Measurements from ENCODE around the gene RBM20.
"Not testable (repeated sequence)": the region's sequence is repeated elsewhere in the genome, so short reads cannot be mapped to it uniquely, and the experiment has no call there.

Gene RBM20

DNA sequence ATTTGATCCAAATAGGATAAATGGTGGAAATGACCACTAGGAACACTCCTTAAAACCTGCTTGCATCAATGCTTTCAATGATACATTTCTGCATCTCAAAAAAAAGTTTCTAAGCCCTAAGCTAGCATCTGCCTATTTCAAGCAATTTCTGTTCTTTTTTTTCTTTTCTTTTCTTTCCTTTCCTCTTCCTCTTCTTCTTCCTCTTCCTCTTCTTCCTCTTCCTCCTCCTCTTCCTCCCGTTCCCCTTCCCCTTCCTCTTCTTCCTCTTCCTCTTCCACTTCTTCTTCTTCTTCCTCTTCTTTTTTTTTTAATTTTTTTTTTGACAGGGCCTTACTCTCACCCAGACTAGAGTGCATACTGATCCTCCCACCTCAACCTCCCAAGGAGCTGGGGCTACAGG, 15.4 kb downstream of the RBM20 start:
- no peak for FAIRE-seq
- no peak for DNase-seq (ENCODE audit: insufficient read length, low spot score)
- TF ChIP-seq, protein P1, sequence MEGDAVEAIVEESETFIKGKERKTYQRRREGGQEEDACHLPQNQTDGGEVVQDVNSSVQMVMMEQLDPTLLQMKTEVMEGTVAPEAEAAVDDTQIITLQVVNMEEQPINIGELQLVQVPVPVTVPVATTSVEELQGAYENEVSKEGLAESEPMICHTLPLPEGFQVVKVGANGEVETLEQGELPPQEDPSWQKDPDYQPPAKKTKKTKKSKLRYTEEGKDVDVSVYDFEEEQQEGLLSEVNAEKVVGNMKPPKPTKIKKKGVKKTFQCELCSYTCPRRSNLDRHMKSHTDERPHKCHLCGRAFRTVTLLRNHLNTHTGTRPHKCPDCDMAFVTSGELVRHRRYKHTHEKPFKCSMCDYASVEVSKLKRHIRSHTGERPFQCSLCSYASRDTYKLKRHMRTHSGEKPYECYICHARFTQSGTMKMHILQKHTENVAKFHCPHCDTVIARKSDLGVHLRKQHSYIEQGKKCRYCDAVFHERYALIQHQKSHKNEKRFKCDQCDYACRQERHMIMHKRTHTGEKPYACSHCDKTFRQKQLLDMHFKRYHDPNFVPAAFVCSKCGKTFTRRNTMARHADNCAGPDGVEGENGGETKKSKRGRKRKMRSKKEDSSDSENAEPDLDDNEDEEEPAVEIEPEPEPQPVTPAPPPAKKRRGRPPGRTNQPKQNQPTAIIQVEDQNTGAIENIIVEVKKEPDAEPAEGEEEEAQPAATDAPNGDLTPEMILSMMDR (IDR thresholded peaks at IDR 0.05; ENCODE audit: insufficient read depth, missing control alignments), result no peak

DNA sequence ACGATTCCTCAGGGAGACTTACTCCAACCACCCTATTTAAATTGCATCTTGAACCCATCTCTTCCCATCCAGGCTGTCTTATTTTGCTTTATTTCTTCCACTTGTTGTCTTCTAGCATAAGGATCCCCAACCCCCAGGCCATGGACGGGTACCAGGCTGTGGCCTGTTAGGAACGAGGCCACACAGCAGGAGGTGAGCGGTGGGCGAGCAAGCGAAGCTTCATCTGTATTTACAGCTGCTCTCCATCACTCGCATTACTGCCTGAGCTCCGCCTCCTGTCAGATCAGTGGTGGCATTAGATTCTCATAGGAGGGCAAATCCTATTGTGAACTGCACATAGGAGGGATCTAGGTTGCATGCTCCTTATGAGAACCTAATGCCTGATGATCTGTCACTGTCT, 16.2 kb downstream of the RBM20 start:
- not testable (repeated sequence) for FAIRE-seq

DNA sequence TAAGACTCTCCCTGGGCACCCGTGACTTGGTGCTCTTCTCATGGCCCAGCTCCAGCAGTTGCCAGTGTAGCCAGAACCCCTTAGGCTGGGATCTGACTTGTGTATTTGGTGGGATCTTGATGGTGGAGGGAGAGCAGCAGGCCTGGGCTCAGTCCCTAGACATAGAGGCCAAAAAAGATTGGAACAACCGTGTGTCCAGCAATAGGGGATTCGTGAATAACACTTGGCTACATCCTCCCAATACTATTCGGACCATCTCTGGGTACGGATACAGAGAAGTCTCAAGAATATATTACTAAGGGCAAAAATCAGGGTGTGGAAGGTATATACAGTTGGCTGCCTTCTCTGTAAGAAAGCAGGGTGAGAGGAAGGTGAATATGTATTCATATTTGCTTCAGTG, 17.2 kb downstream of the RBM20 start:
- TF ChIP-seq, protein P1 (IDR thresholded peaks at IDR 0.05; ENCODE audit: insufficient read depth, missing control alignments), result no peak
- no peak for DNase-seq (ENCODE audit: insufficient read length, low spot score)
- no peak for FAIRE-seq

More for the DNA sequence above, 16.2 kb downstream of the RBM20 start:
- DNase-seq (ENCODE audit: insufficient read length, low spot score), result not testable (repeated sequence)

DNA sequence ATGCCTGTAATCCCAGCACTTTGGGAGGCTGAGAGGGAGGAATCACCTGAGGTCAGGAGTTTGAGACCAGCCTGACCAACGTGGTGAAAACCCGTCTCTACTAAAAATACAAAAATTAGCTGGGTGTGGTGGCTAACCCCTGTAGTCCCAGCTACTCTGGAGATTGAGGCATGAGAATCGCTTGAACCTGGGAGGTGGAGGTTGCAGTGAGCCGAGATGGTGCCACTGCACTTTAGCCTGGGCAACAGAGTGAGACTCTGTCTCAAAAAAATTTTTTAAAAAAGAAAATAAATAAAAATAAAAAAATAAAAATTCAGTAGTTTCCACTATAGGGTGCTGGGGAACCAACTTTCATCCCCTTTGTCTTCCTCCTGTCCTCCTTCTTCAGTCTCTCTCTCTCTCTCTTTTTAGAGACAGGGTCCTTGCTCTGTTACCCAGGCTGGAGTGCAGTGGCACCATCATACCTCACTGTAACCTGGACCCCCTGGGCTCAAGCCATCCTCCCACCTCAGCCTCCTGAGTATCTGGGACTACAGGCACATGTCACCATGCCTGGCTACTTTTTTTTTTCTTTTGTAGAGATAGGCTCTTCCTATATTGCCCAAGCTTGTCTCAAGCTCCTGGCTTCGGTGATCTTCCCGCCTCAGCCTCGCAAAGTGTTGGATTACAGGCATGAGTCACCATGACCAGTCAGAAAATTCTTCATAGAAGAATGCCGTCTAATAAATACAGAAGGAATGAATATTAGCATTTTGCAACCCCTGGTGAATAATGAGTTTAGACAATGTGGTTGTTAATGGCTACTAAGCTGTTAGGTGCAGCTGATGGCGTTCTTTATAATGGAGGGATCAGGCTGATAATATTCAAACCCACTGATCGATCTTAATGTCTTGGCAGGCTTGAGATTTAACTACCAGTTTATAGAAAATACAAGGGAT, 20.6 kb downstream of the RBM20 start:
- DNase-seq (ENCODE audit: insufficient read length, low spot score), result no peak
- TF ChIP-seq, protein P1 (IDR thresholded peaks at IDR 0.05; ENCODE audit: insufficient read depth, missing control alignments), result no peak
- FAIRE-seq, result no peak

DNA sequence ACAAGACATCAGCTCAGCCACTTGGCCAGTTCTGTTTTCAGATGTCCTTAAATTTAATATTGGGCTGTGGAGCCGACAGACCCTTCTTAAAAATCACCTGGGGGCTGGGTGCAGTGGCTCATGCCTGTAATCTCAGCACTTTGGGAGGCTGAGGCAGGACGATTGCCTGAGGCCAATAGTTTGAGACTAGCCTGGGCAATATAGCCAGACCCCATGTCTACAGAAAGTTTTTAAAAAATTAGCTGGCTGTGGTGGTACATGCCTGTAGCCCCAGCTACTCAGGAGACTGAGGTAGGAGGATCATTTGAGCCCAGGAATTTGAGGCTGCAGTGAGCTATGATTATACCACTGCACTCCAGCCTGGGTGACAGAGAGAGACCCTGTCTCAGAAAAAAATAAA, 22.1 kb downstream of the RBM20 start:
- not testable (repeated sequence) for FAIRE-seq; DNase-seq (ENCODE audit: insufficient read length, low spot score)

DNA sequence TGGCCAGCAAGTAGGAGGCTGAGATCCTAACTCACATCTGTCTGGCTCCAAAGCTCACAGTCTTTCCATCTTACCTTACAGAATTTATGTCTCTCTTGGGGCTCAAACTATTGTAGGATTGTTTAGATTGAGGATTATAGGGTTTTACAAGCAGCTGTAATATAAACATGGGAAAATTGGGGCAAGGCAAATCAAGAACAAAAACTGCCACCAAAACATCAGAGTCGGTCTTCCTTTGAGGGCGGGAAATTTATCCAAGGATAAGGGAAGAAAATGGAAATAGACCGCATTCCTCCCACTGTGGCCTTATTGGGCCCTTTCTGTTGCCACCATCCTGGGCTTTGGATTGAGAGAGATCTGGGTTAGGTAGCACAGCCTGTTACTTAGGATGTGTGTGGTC, 22.5 kb downstream of the RBM20 start:
- TF ChIP-seq, protein P1 (IDR thresholded peaks at IDR 0.05; ENCODE audit: insufficient read depth, missing control alignments), result no peak
- DNase-seq (ENCODE audit: insufficient read length, low spot score) (no peak), FAIRE-seq (no peak)

DNA sequence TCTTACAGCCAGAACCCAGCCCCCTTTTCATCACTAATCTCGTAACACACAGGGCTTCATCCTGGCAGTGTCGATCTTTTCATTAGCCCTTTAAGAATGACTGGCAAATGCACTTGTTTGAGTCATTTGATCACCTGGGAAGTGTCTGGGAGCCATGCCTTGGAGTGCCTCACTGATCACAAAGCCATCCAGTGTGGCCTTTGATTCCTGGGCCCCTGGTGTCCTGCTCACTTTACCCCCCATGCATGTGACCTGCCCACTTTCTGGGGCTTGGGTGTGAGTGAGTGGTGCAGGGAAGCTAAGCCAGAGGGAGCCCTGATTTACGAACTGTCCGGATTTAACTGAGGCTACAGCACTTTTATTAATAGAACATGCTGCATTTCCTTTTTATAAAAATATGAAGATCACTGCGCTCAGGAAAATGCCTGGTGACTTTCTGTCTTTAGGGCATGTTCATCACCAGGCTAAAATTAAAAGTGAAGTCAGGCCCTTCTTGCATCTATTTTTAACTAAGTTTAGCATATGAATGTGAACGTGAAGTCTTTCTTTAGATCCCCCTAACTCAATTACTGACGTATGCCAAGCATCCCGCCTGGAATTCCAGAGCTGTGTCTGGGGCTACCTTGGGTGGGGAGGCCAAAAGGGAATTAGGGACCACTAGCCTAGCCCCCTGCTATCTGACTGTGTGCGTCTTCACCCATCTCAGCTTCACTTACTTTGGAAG, 23.6 kb downstream of the RBM20 start:
- no peak for FAIRE-seq
- no peak for DNase-seq (ENCODE audit: insufficient read length, low spot score)
- TF ChIP-seq, protein P1 (IDR thresholded peaks at IDR 0.05; ENCODE audit: insufficient read depth, missing control alignments), result no peak

DNA sequence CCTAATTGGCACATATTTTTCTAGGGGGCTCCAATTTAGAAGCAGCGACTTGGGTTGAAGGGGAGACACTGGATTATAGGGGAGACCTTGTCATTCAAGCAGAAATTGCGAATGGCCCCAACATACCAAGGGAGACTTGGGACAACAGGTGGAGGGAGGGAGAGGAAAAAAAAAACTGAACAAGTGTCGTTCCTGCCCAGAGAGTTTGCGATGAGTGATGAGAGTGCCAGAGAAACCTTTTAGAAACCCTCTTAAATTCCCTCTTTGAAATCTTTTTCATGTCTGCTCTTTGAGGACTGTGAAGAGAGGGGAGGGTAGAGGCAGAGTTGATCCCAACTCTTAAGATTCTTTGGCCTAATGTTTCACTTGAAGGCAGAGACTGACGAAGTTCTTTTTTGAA, 24.3 kb downstream of the RBM20 start:
- FAIRE-seq (no peak), DNase-seq (ENCODE audit: insufficient read length, low spot score) (no peak)
- TF ChIP-seq, protein P1 (IDR thresholded peaks at IDR 0.05; ENCODE audit: insufficient read depth, missing control alignments), result no peak

All from D721Med (cell line).